Psoas muscle (tissue), 8 donors: ENCODE results near the gene FASN. TPM values are rescaled to one million over a fixed set of nuclear protein-coding genes. Genes with fewer than 3 reads are reported as not detected.

Source experiments
- ATAC-seq, 4 donors: fragments of 200-7000 bp; cut with Tn5 transposase; one replicate each; pipeline ENCODE4 v1.9.1; 2020; ENCODE audit warnings: moderate library complexity in 3 of 4, mild to moderate bottlenecking in 2 of 4
- DNase-seq, 2 donors: peaks; one replicate each; pipeline ENCODE4 v3.0.0-alpha.2; 2020
- H3K27ac ChIP-seq: fragments of 200-600 bp; one replicate; pipeline ENCODE4 v1.8.0; 2022
- H3K27me3 ChIP-seq, 3 donors: fragments of 200-600 bp in 1 of 3; one replicate each; pipeline versions ENCODE4 v1.6.1 to v1.8.0; 2013 to 2022; ENCODE audit warnings: low read length in 2 of 3, mild to moderate bottlenecking in 2 of 3, moderate library complexity in 1 of 3; ENCODE audit not compliant: insufficient read depth in 3 of 3
- H3K36me3 ChIP-seq, 2 donors: fragments of 200-600 bp in 1 of 2; one replicate each; pipeline versions ENCODE4 v1.6.1 to v1.8.0; 2013 to 2022; ENCODE audit warnings: low read depth in 1 of 2, mild to moderate bottlenecking in 1 of 2, moderate library complexity in 1 of 2; ENCODE audit not compliant: insufficient read depth in 1 of 2
- H3K4me1 ChIP-seq: fragments of 200-600 bp; one replicate; pipeline ENCODE4 v1.8.0; 2022
- H3K4me3 ChIP-seq: fragments of 200-600 bp; one replicate; pipeline ENCODE4 v1.8.0; 2022; ENCODE audit warnings: mild to moderate bottlenecking
- H3K9me3 ChIP-seq: fragments of 200-600 bp; one replicate; pipeline ENCODE4 v1.8.0; 2022
- CTCF ChIP-seq: fragments of 200-600 bp; IDR thresholded peaks from one replicate; pipeline ENCODE4 v1.8.0; 2022; ENCODE audit warnings: antibody characterized with exemption
- WGBS, 3 donors: extraction: QIAGEN DNeasy Blood & Tissue Kit; methylation state at CpG; one replicate each; pipeline versions ENCODE4 v1.1.6 to v1.1.7; 2013; 5-methylcytosine and 5-hydroxymethylcytosine counted together
- intact Hi-C, 2 donors: fragments of 100-400 bp; cut with DNase I; formaldehyde crosslinking; loops; one replicate each; pipeline versions ENCODE4 v1.11.0 to v1.14.2; 2022
- polyA plus RNA-seq, 3 donors: library from polyadenylated mRNA; stranded (reverse); fragments of 200-250 nt; gene quantifications; one replicate each; pipeline ENCODE4 v1.2.3, GENCODE V29; 2013
- total RNA-seq, 4 donors: library from RNA; stranded (reverse); fragmentation: NEBNext Ultra II Directional in 2 of 4; extraction: Animal tissue kit (Norgen Biotek cat#: 25700) in 2 of 4; gene quantifications; one replicate each; pipeline versions ENCODE4 v1.2.1 to v1.2.4, GENCODE V29; 2021 to 2023
- donor health status: healthy with polysubstance abuse.
- donor health status: DM: no; HTN: no; CAD: no; lungs with moderate emphysema.
- donor health status: Bipolar disorder and iron deficiency.
- donor health status: healthy.
- donor health status: DM: yes; HTN: yes; CAD: no.
- donor health status: DM: no; HTN: no; CAD: no.
- donor health status: DM: no; HTN: no; CAD: no.
- donor health status: DM: yes; HTN: yes; CAD: no.

FASN gene
- total and polyA plus RNA-seq, 7 donors = 8.9 to 37.3 (median 22.7) TPM

GRCh38 chr17:82105417-82105881, 7.4 kb upstream of the FASN start:
- H3K27ac ChIP-seq = peak overlapping the region; percentile 97
- H3K4me1 ChIP-seq = peaks cover 49% of the 10 kb centered on the region
- H3K36me3 ChIP-seq = no peaks in the 10 kb centered on the region
- H3K9me3 ChIP-seq = no peaks in the 10 kb centered on the region
- 83 to 87% (median 86%) methylated on average over 13 of the region's 13 CpGs for WGBS, 3 donors
- DNase-seq (no peak), ATAC-seq (no peak)
- H3K4me3 ChIP-seq = no peak overlapping the region
- no peak for TF ChIP-seq CTCF
- H3K27me3 ChIP-seq = no peaks in the 10 kb centered on the region
- intact Hi-C loops = loop anchor here in 1 of 2 donors (5.0 kb wide), 1 partner anchor 47 kb away; no protein-coding TSS in a partner anchor

- Histone ChIP-seq H3K9me3 (no peaks in the 10 kb centered on the region), H3K4me1 (peaks cover 49% of the 10 kb centered on the region), H3K27ac (peak overlapping the region; percentile 97), H3K36me3 (no peaks in the 10 kb centered on the region), H3K27me3 (no peaks in the 10 kb centered on the region), H3K4me3 (no peak overlapping the region)
- TF ChIP-seq CTCF = no peak
- 94 to 96% (median 95%) methylated on average over 9 to 11 of the region's 11 CpGs for WGBS, 3 donors
- ATAC-seq (no peak), DNase-seq (no peak)
- intact Hi-C loops = loop anchor here in 1 of 2 donors (5.0 kb wide), 2 partner anchors 47 to 73 kb away; partner anchors contain the start of gene RAC3
Observed at GRCh38 chr17:82104797-82105416, 6.9 kb upstream of the FASN start.

- no peak for TF ChIP-seq CTCF
- peak overlapping the region; percentile 97 for H3K27ac ChIP-seq
- no peaks in the 10 kb centered on the region for H3K27me3 ChIP-seq
- H3K36me3 ChIP-seq = no peaks in the 10 kb centered on the region
- WGBS, 3 donors = 46 to 56% (median 52%) methylated on average over 21 to 24 of the region's 24 CpGs
- ATAC-seq (peak in 3 of 4 donors; percentile 12 to 41 (median 25)), DNase-seq (peak; percentile 71 to 86)
- H3K4me1 ChIP-seq = peaks cover 55% of the 10 kb centered on the region
- intact Hi-C loops = loop anchor here in 1 of 2 donors (5.0 kb wide), 1 partner anchor 72 kb away; the partner anchor contains the start of gene RAC3
- H3K4me3 ChIP-seq = no peak overlapping the region
- H3K9me3 ChIP-seq = no peaks in the 10 kb centered on the region
Observed at GRCh38 chr17:82103553-82104451, 5.8 kb upstream of the FASN start.

GRCh38 chr17:82101767-82102679, 4.0 kb upstream of the FASN start:
- peaks cover 48% of the 10 kb centered on the region for H3K4me1 ChIP-seq
- H3K27me3 ChIP-seq = no peaks in the 10 kb centered on the region
- H3K4me3 ChIP-seq = no peak overlapping the region
- H3K36me3 ChIP-seq = no peaks in the 10 kb centered on the region
- H3K27ac ChIP-seq = peak overlapping the region; percentile 97
- intact Hi-C loops = loop anchor here in 1 of 2 donors (5.0 kb wide), 1 partner anchor 70 kb away; the partner anchor contains the start of gene RAC3
- DNase-seq (peak; percentile 35 to 54), ATAC-seq (no peak)
- H3K9me3 ChIP-seq = no peaks in the 10 kb centered on the region
- WGBS, 3 donors = 46 to 62% (median 48%) methylated on average over 18 of the region's 18 CpGs
- TF ChIP-seq CTCF = no peak
